ENCODE data around the gene RNF151. TPM values are rescaled to one million over a fixed set of nuclear protein-coding genes. Genes with fewer than 3 reads are reported as not detected.

RNF151 gene
- total and polyA plus RNA-seq, 2 of the 13 experiments (the other 11 are each of a cell fraction or from before 2014, with no cell fraction given) = not detected

DNA sequence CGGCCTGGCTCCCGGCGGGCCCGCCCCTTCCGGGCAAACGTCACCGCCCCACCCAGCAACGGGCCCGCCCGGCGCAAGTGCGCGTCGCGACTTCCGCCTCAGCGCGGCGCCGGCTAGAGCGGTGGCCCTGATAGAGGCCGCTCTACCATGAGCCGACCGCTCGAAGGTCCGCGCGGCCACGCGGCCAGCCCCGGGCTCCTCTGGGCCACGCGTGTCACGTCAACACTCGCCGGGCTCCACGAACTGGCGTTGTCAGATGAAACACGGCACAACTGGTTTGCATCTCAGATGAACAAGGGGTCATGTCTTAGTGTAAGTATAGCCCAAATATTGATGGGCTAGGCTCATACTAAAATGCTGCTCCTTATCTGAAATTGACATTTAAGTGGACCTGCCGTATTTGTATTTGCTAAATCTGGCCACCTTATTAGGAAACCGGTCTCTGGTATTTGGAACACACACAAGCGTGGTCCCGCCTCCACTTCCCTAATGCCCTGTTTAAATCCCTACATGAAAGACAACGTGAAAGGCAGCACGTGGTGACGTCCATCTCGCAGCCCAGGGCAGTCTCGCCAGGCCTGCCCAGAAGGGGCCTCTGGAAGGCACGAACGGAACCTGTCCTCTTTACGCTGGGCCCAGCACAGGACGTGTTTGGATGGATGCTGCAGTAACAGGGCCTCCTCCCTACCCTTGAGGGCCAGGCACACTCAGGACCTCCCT, 43.3 kb downstream of the RNF151 start, which contains the start of gene ZNF598 (continued):
- TF ChIP-seq CREB3 (CRISPR knock-in tag; IDR thresholded peaks at IDR 0.05) (no peak), DDIT3 (CRISPR knock-in tag; IDR thresholded peaks at IDR 0.05) (no peak), NR3C1 (CRISPR knock-in tag; IDR thresholded peaks at IDR 0.05) (no peak), NFE2L2 (IDR thresholded peaks at IDR 0.05; ENCODE audit: low read length) (no peak), FLYWCH1 (CRISPR knock-in tag; IDR thresholded peaks at IDR 0.05) (no peak), ZNF629 (CRISPR knock-in tag; conservative IDR thresholded peaks at IDR 0.05) (no peak), RFXAP (CRISPR knock-in tag; IDR thresholded peaks at IDR 0.05; ENCODE audit: borderline replicate concordance) (peak; percentile 80), GTF2F1 (IDR thresholded peaks at IDR 0.05; ENCODE audit: low read length) (no peak), MTF1 (CRISPR knock-in tag; IDR thresholded peaks at IDR 0.05) (no peak), ZNF772 (CRISPR knock-in tag; IDR thresholded peaks at IDR 0.05) (no peak), REPIN1 (CRISPR knock-in tag; IDR thresholded peaks at IDR 0.05; ENCODE audit: borderline replicate concordance, low read depth) (no peak), AKNA (CRISPR knock-in tag; IDR thresholded peaks at IDR 0.05; ENCODE audit: borderline replicate concordance) (no peak), LCORL (IDR thresholded peaks at IDR 0.05) (no peak), LCORL (CRISPR knock-in tag; IDR thresholded peaks at IDR 0.05) (0 out of 2 replicates have a peak, but pooled peaks have one; percentile 32), HOXA7 (CRISPR knock-in tag; IDR thresholded peaks at IDR 0.05) (no peak)
- TF ChIP-seq, protein P1, sequence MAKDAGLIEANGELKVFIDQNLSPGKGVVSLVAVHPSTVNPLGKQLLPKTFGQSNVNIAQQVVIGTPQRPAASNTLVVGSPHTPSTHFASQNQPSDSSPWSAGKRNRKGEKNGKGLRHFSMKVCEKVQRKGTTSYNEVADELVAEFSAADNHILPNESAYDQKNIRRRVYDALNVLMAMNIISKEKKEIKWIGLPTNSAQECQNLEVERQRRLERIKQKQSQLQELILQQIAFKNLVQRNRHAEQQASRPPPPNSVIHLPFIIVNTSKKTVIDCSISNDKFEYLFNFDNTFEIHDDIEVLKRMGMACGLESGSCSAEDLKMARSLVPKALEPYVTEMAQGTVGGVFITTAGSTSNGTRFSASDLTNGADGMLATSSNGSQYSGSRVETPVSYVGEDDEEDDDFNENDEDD (CRISPR knock-in tag; IDR thresholded peaks at IDR 0.05; ENCODE audit: borderline replicate concordance) = peak; percentile 31
- TF ChIP-seq, protein P2, sequence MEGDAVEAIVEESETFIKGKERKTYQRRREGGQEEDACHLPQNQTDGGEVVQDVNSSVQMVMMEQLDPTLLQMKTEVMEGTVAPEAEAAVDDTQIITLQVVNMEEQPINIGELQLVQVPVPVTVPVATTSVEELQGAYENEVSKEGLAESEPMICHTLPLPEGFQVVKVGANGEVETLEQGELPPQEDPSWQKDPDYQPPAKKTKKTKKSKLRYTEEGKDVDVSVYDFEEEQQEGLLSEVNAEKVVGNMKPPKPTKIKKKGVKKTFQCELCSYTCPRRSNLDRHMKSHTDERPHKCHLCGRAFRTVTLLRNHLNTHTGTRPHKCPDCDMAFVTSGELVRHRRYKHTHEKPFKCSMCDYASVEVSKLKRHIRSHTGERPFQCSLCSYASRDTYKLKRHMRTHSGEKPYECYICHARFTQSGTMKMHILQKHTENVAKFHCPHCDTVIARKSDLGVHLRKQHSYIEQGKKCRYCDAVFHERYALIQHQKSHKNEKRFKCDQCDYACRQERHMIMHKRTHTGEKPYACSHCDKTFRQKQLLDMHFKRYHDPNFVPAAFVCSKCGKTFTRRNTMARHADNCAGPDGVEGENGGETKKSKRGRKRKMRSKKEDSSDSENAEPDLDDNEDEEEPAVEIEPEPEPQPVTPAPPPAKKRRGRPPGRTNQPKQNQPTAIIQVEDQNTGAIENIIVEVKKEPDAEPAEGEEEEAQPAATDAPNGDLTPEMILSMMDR (CRISPR knock-in tag; IDR thresholded peaks at IDR 0.05) = 0 out of 2 replicates have a peak, but pooled peaks have one; percentile 8
- TF ChIP-seq, protein P3, sequence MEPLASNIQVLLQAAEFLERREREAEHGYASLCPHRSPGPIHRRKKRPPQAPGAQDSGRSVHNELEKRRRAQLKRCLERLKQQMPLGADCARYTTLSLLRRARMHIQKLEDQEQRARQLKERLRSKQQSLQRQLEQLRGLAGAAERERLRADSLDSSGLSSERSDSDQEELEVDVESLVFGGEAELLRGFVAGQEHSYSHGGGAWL (CRISPR knock-in tag; IDR thresholded peaks at IDR 0.05) = peak; percentile 80; the same call in 1 of the 2 replicates

Data from HepG2 (cell line).